ENCODE measurements around the gene HSD3B7. TPM values are rescaled to one million over a fixed set of nuclear protein-coding genes. Genes with fewer than 3 reads are reported as not detected.

HSD3B7 gene
- polyA plus RNA-seq, 1 donor (not counting 4 experiments of a cell fraction or from before 2014, with no cell fraction given) = 2.0 TPM

DNA sequence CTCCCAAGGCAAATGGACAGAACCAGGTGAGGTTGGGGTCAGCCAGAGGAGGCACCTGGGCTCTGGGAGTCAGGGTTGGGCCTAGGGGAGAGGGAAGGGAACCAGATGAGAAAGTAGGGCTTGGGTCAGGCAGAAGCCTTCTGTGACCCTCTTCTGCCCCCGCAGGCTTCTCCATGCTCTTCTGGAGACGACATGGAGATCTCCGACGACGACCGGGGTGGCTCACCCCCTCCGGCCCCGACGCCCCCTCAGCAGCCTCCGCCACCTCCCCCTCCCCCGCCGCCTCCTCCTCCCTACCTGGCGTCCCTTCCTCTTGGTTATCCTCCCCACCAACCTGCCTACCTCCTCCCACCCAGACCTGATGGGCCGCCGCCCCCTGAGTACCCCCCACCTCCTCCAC, 19.6 kb upstream of the HSD3B7 start:
- no peak for DNase-seq (ENCODE audit: low read depth, low spot score)
- no peak overlapping the region for H2AFZ ChIP-seq (ENCODE audit: control insufficient read depth, low read length)
- H3K9me1 ChIP-seq (ENCODE audit: control insufficient read depth, extremely low read depth, insufficient read depth, low read length) = no peaks in the 10 kb centered on the region
- peaks cover 37 to 45% of the 10 kb centered on the region in 2 experiments for H3K36me3 ChIP-seq (ENCODE audit: control insufficient read depth in 2 of 2, extremely low read depth in 1 of 2, insufficient read depth in 2 of 2, low read length in 2 of 2)
- H4K20me1 ChIP-seq (ENCODE audit: control insufficient read depth, extremely low read depth, insufficient read depth, low read length) = no peaks in the 10 kb centered on the region
- no peaks in the 10 kb centered on the region for H3K27me3 ChIP-seq (ENCODE audit: control insufficient read depth, extremely low read depth, insufficient read depth, low read length)
- no peak overlapping the region for H3K9ac ChIP-seq (ENCODE audit: control insufficient read depth, extremely low read depth, insufficient read depth, low read length)
- dilution Hi-C loops (cut with MboI; ENCODE audit: extremely low pct_ligation_motif_present, low sequenced_read_pairs) = no loop called here
- TF ChIP-seq EZH2 (IDR thresholded peaks at IDR 0.05; ENCODE audit: low read length) = no peak
- no peak for TF ChIP-seq CTCF (optimal IDR thresholded peaks at IDR 0.05 in 1 of 3, IDR thresholded peaks at IDR 0.05 in 1 of 3, conservative IDR thresholded peaks at IDR 0.05 in 1 of 3; ENCODE audit: extremely low read depth in 1 of 3, insufficient read depth in 2 of 3, low read length in 3 of 3)
- H3K4me2 ChIP-seq (ENCODE audit: control insufficient read depth, extremely low read depth, insufficient read depth, low read depth, low read length) = no peak overlapping the region
- H3K4me1 ChIP-seq (ENCODE audit: control insufficient read depth, extremely low read depth, insufficient read depth, low read length) = no peaks in the 10 kb centered on the region
- H3K27ac ChIP-seq (ENCODE audit: control insufficient read depth, insufficient read depth, low read length) = no peak overlapping the region
- FAIRE-seq = no peak
- no peak overlapping the region for H3K4me3 ChIP-seq (ENCODE audit: control insufficient read depth in 2 of 3, extremely low read depth in 1 of 3, insufficient read depth in 2 of 3, low read depth in 1 of 3, low read length in 3 of 3)
- H3K9me3 ChIP-seq (ENCODE audit: control insufficient read depth, low read depth, low read length) = no peaks in the 10 kb centered on the region
- H3K79me2 ChIP-seq (ENCODE audit: control insufficient read depth, insufficient read depth, low read length) = peaks cover 5% of the 10 kb centered on the region

- Histone ChIP-seq H3K79me2 (ENCODE audit: control insufficient read depth, insufficient read depth, low read length) (peaks cover 3% of the 10 kb centered on the region), H3K9ac (ENCODE audit: control insufficient read depth, extremely low read depth, insufficient read depth, low read length) (no peak overlapping the region), H3K9me1 (ENCODE audit: control insufficient read depth, extremely low read depth, insufficient read depth, low read length) (no peaks in the 10 kb centered on the region), H3K4me1 (ENCODE audit: control insufficient read depth, extremely low read depth, insufficient read depth, low read length) (no peaks in the 10 kb centered on the region), H2AFZ (ENCODE audit: control insufficient read depth, low read length) (no peak overlapping the region), H3K36me3 (ENCODE audit: control insufficient read depth in 2 of 2, extremely low read depth in 1 of 2, insufficient read depth in 2 of 2, low read length in 2 of 2) (peaks cover 38 to 49% of the 10 kb centered on the region in 2 experiments), H4K20me1 (ENCODE audit: control insufficient read depth, extremely low read depth, insufficient read depth, low read length) (no peaks in the 10 kb centered on the region), H3K27ac (ENCODE audit: control insufficient read depth, insufficient read depth, low read length) (no peak overlapping the region), H3K27me3 (ENCODE audit: control insufficient read depth, extremely low read depth, insufficient read depth, low read length) (no peaks in the 10 kb centered on the region), H3K4me3 (ENCODE audit: control insufficient read depth in 2 of 3, extremely low read depth in 1 of 3, insufficient read depth in 2 of 3, low read depth in 1 of 3, low read length in 3 of 3) (no peak overlapping the region), H3K4me2 (ENCODE audit: control insufficient read depth, extremely low read depth, insufficient read depth, low read depth, low read length) (no peak overlapping the region), H3K9me3 (ENCODE audit: control insufficient read depth, low read depth, low read length) (no peaks in the 10 kb centered on the region)
- no peak for TF ChIP-seq CTCF (optimal IDR thresholded peaks at IDR 0.05 in 1 of 3, IDR thresholded peaks at IDR 0.05 in 1 of 3, conservative IDR thresholded peaks at IDR 0.05 in 1 of 3; ENCODE audit: extremely low read depth in 1 of 3, insufficient read depth in 2 of 3, low read length in 3 of 3)
- no peak for TF ChIP-seq EZH2 (IDR thresholded peaks at IDR 0.05; ENCODE audit: low read length)
- FAIRE-seq (no peak), DNase-seq (ENCODE audit: low read depth, low spot score) (no peak)
- dilution Hi-C loops (cut with MboI; ENCODE audit: extremely low pct_ligation_motif_present, low sequenced_read_pairs) = no loop called here
These were observed 18.9 kb upstream of the HSD3B7 start for GRCh38 chr16:30966033-30966619.
